ENCODE measurements around the gene CA10.

The CA10 gene

GRCh38 chr17:51674579-51675255, 483.8 kb downstream of the CA10 start:
- H3K79me1 ChIP-seq (ENCODE audit: low read depth, low read length), result no peaks in the 10 kb centered on the region
- H2BK12ac ChIP-seq (ENCODE audit: low read length), result no peak overlapping the region
- no peak overlapping the region for H3K4me2 ChIP-seq (ENCODE audit: insufficient read depth, low read length, poor library complexity, severe bottlenecking)
- H3K4me1 ChIP-seq (ENCODE audit: control insufficient read depth in 2 of 2, insufficient read depth in 1 of 2, low read depth in 1 of 2, low read length in 2 of 2), result no peaks in the 10 kb centered on the region
- no peak overlapping the region for H4K8ac ChIP-seq (ENCODE audit: low read depth, low read length)
- H4K91ac ChIP-seq (ENCODE audit: low read depth, low read length, poor library complexity), result no peak overlapping the region
- H3K14ac ChIP-seq (ENCODE audit: low read length), result no peak overlapping the region
- H3K36me3 ChIP-seq (replicated peaks in 1 of 2; ENCODE audit: control insufficient read depth in 2 of 2, insufficient read depth in 2 of 2, low read length in 2 of 2), result no peaks in the 10 kb centered on the region
- no peak overlapping the region for H3K23ac ChIP-seq (ENCODE audit: low read depth, low read length, poor library complexity)
- no peak overlapping the region for H2AK5ac ChIP-seq (ENCODE audit: low read depth, low read length)
- H3K27ac ChIP-seq (replicated peaks; ENCODE audit: low read length), result no peak overlapping the region
- H3K4ac ChIP-seq (ENCODE audit: low read length), result no peak overlapping the region
- no peak overlapping the region for H2BK5ac ChIP-seq (ENCODE audit: low read length)
- H2BK120ac ChIP-seq (ENCODE audit: low read depth, low read length), result no peak overlapping the region
- no peak for DNase-seq (ENCODE audit: low spot score)
- H2AFZ ChIP-seq (ENCODE audit: low read length), result no peak overlapping the region
- H2BK15ac ChIP-seq (ENCODE audit: low read length), result no peak overlapping the region
- H3K9me3 ChIP-seq (replicated peaks in 1 of 2; ENCODE audit: control insufficient read depth in 2 of 2, insufficient read depth in 1 of 2, low read depth in 1 of 2, low read length in 2 of 2), result no peaks in the 10 kb centered on the region
- H3K27me3 ChIP-seq (ENCODE audit: control insufficient read depth in 3 of 3, insufficient read depth in 3 of 3, low read depth in 1 of 3, low read length in 3 of 3), result no peaks in the 10 kb centered on the region
- peak overlapping the region; percentile 72 for H3K9ac ChIP-seq (ENCODE audit: low read depth, low read length, poor library complexity)
- H3K18ac ChIP-seq (ENCODE audit: low read length), result no peak overlapping the region
- WGBS, 2 donors (ENCODE audit: extremely low coverage in 2 of 2, insufficient read length in 2 of 2, insufficient replicate concordance in 1 of 2), result no CpG with 5 or more reads among the region's 12 CpGs
- H3K4me3 ChIP-seq (ENCODE audit: low read length in 2 of 2), result no peak overlapping the region

- H3K4me2 ChIP-seq (ENCODE audit: insufficient read depth, low read length, poor library complexity, severe bottlenecking), result no peak overlapping the region
- no peak overlapping the region for H3K27ac ChIP-seq (replicated peaks; ENCODE audit: low read length)
- H3K79me1 ChIP-seq (ENCODE audit: low read depth, low read length), result no peaks in the 10 kb centered on the region
- no peak overlapping the region for H3K14ac ChIP-seq (ENCODE audit: low read length)
- H2BK12ac ChIP-seq (ENCODE audit: low read length), result no peak overlapping the region
- H3K36me3 ChIP-seq (replicated peaks in 1 of 2; ENCODE audit: control insufficient read depth in 2 of 2, insufficient read depth in 2 of 2, low read length in 2 of 2), result no peaks in the 10 kb centered on the region
- no peak overlapping the region for H3K4me3 ChIP-seq (ENCODE audit: low read length in 2 of 2)
- H2AFZ ChIP-seq (ENCODE audit: low read length), result no peak overlapping the region
- peaks cover 0 to 4% of the 10 kb centered on the region in 2 donors for H3K9me3 ChIP-seq (replicated peaks in 1 of 2; ENCODE audit: control insufficient read depth in 2 of 2, insufficient read depth in 1 of 2, low read depth in 1 of 2, low read length in 2 of 2)
- H4K91ac ChIP-seq (ENCODE audit: low read depth, low read length, poor library complexity), result no peak overlapping the region
- H2BK120ac ChIP-seq (ENCODE audit: low read depth, low read length), result no peak overlapping the region
- no peak overlapping the region for H3K4ac ChIP-seq (ENCODE audit: low read length)
- DNase-seq (ENCODE audit: low spot score), result no peak
- no peak overlapping the region for H3K18ac ChIP-seq (ENCODE audit: low read length)
- no peak overlapping the region for H2BK15ac ChIP-seq (ENCODE audit: low read length)
- no peak overlapping the region for H2AK5ac ChIP-seq (ENCODE audit: low read depth, low read length)
- H4K8ac ChIP-seq (ENCODE audit: low read depth, low read length), result no peak overlapping the region
- no peaks in the 10 kb centered on the region for H3K27me3 ChIP-seq (ENCODE audit: control insufficient read depth in 3 of 3, insufficient read depth in 3 of 3, low read depth in 1 of 3, low read length in 3 of 3)
- H2BK5ac ChIP-seq (ENCODE audit: low read length), result no peak overlapping the region
- no peak overlapping the region for H3K9ac ChIP-seq (ENCODE audit: low read depth, low read length, poor library complexity)
- H3K4me1 ChIP-seq (ENCODE audit: control insufficient read depth in 2 of 2, insufficient read depth in 1 of 2, low read depth in 1 of 2, low read length in 2 of 2), result no peaks in the 10 kb centered on the region
- no peak overlapping the region for H3K23ac ChIP-seq (ENCODE audit: low read depth, low read length, poor library complexity)
Observed at GRCh38 chr17:51673070-51673469, 485.4 kb downstream of the CA10 start.

GRCh38 chr17:51672065-51672464, 486.4 kb downstream of the CA10 start:
- H2AK5ac ChIP-seq (ENCODE audit: low read depth, low read length), result no peak overlapping the region
- no peak overlapping the region for H3K4ac ChIP-seq (ENCODE audit: low read length)
- H2BK15ac ChIP-seq (ENCODE audit: low read length), result no peak overlapping the region
- H3K9ac ChIP-seq (ENCODE audit: low read depth, low read length, poor library complexity), result no peak overlapping the region
- H3K36me3 ChIP-seq (replicated peaks in 1 of 2; ENCODE audit: control insufficient read depth in 2 of 2, insufficient read depth in 2 of 2, low read length in 2 of 2), result no peaks in the 10 kb centered on the region
- H3K79me1 ChIP-seq (ENCODE audit: low read depth, low read length), result no peaks in the 10 kb centered on the region
- H4K8ac ChIP-seq (ENCODE audit: low read depth, low read length), result no peak overlapping the region
- WGBS, 2 donors (ENCODE audit: extremely low coverage in 2 of 2, insufficient read length in 2 of 2, insufficient replicate concordance in 1 of 2), result 100% methylated on average over 1 of the region's 4 CpGs; no CpG with 5 or more reads in 1 of the 2 donors
- no peak overlapping the region for H4K91ac ChIP-seq (ENCODE audit: low read depth, low read length, poor library complexity)
- H2BK5ac ChIP-seq (ENCODE audit: low read length), result no peak overlapping the region
- H3K9me3 ChIP-seq (replicated peaks in 1 of 2; ENCODE audit: control insufficient read depth in 2 of 2, insufficient read depth in 1 of 2, low read depth in 1 of 2, low read length in 2 of 2), result peaks cover 0 to 4% of the 10 kb centered on the region in 2 donors
- H3K27me3 ChIP-seq (ENCODE audit: control insufficient read depth in 3 of 3, insufficient read depth in 3 of 3, low read depth in 1 of 3, low read length in 3 of 3), result no peaks in the 10 kb centered on the region
- no peak overlapping the region for H2BK120ac ChIP-seq (ENCODE audit: low read depth, low read length)
- H3K14ac ChIP-seq (ENCODE audit: low read length), result no peak overlapping the region
- H2AFZ ChIP-seq (ENCODE audit: low read length), result no peak overlapping the region
- H3K27ac ChIP-seq (replicated peaks; ENCODE audit: low read length), result no peak overlapping the region
- no peak overlapping the region for H3K18ac ChIP-seq (ENCODE audit: low read length)
- no peak for DNase-seq (ENCODE audit: low spot score)
- no peak overlapping the region for H2BK12ac ChIP-seq (ENCODE audit: low read length)
- H3K23ac ChIP-seq (ENCODE audit: low read depth, low read length, poor library complexity), result no peak overlapping the region
- H3K4me1 ChIP-seq (ENCODE audit: control insufficient read depth in 2 of 2, insufficient read depth in 1 of 2, low read depth in 1 of 2, low read length in 2 of 2), result no peaks in the 10 kb centered on the region
- H3K4me3 ChIP-seq (ENCODE audit: low read length in 2 of 2), result no peak overlapping the region
- H3K4me2 ChIP-seq (ENCODE audit: insufficient read depth, low read length, poor library complexity, severe bottlenecking), result no peak overlapping the region

- H4K8ac ChIP-seq (ENCODE audit: low read depth, low read length), result no peak overlapping the region
- H3K27ac ChIP-seq (replicated peaks; ENCODE audit: low read length), result no peak overlapping the region
- H3K23ac ChIP-seq (ENCODE audit: low read depth, low read length, poor library complexity), result no peak overlapping the region
- H3K27me3 ChIP-seq (ENCODE audit: control insufficient read depth in 3 of 3, insufficient read depth in 3 of 3, low read depth in 1 of 3, low read length in 3 of 3), result no peaks in the 10 kb centered on the region
- peaks cover 0 to 4% of the 10 kb centered on the region in 2 donors for H3K9me3 ChIP-seq (replicated peaks in 1 of 2; ENCODE audit: control insufficient read depth in 2 of 2, insufficient read depth in 1 of 2, low read depth in 1 of 2, low read length in 2 of 2)
- no peak overlapping the region for H3K4me3 ChIP-seq (ENCODE audit: low read length in 2 of 2)
- H3K14ac ChIP-seq (ENCODE audit: low read length), result no peak overlapping the region
- no peak overlapping the region for H3K4ac ChIP-seq (ENCODE audit: low read length)
- H4K91ac ChIP-seq (ENCODE audit: low read depth, low read length, poor library complexity), result no peak overlapping the region
- H3K18ac ChIP-seq (ENCODE audit: low read length), result no peak overlapping the region
- H3K4me1 ChIP-seq (ENCODE audit: control insufficient read depth in 2 of 2, insufficient read depth in 1 of 2, low read depth in 1 of 2, low read length in 2 of 2), result no peaks in the 10 kb centered on the region
- no peak overlapping the region for H2BK5ac ChIP-seq (ENCODE audit: low read length)
- H3K4me2 ChIP-seq (ENCODE audit: insufficient read depth, low read length, poor library complexity, severe bottlenecking), result no peak overlapping the region
- no peak for DNase-seq (ENCODE audit: low spot score)
- H2BK15ac ChIP-seq (ENCODE audit: low read length), result no peak overlapping the region
- WGBS, 2 donors (ENCODE audit: extremely low coverage in 2 of 2, insufficient read length in 2 of 2, insufficient replicate concordance in 1 of 2), result no CpG with 5 or more reads among the region's 3 CpGs
- H3K36me3 ChIP-seq (replicated peaks in 1 of 2; ENCODE audit: control insufficient read depth in 2 of 2, insufficient read depth in 2 of 2, low read length in 2 of 2), result no peaks in the 10 kb centered on the region
- no peak overlapping the region for H2AFZ ChIP-seq (ENCODE audit: low read length)
- H2BK120ac ChIP-seq (ENCODE audit: low read depth, low read length), result no peak overlapping the region
- H2BK12ac ChIP-seq (ENCODE audit: low read length), result no peak overlapping the region
- no peak overlapping the region for H3K9ac ChIP-seq (ENCODE audit: low read depth, low read length, poor library complexity)
- H2AK5ac ChIP-seq (ENCODE audit: low read depth, low read length), result no peak overlapping the region
- no peaks in the 10 kb centered on the region for H3K79me1 ChIP-seq (ENCODE audit: low read depth, low read length)
Observed at GRCh38 chr17:51670899-51671298, 487.6 kb downstream of the CA10 start.
